K562 (cell line): Measurements from ENCODE around the gene TMEM208. TPM values are rescaled to one million over a fixed set of nuclear protein-coding genes. Genes with fewer than 3 reads are reported as not detected.
A peak's percentile ranks its signal among the peaks of the same experiment; 100 is the strongest.

ENCODE experiments used
- ARID2 ChIP-seq: fragments of 450-650 bp; IDR thresholded peaks from 2 replicates; pipeline ENCODE4 v1.6.1; 2017; ENCODE audit warnings: antibody characterized with exemption, mild to moderate bottlenecking
- BRF1 ChIP-seq: IDR thresholded peaks from 3 replicates; pipeline ENCODE4 v1.6.1; 2011; ENCODE audit warnings: borderline replicate concordance, mild to moderate bottlenecking; ENCODE audit not compliant: insufficient read length; ENCODE audit errors: extremely low read depth
- CBX5 ChIP-seq: IDR thresholded peaks from 2 replicates; pipeline ENCODE4 v1.6.1; 2014; ENCODE audit warnings: low read depth, borderline replicate concordance
- HDAC3 ChIP-seq: fragments of 450-650 bp; IDR thresholded peaks from 2 replicates; pipeline ENCODE4 v1.6.1; 2018; ENCODE audit warnings: borderline replicate concordance, mild to moderate bottlenecking, moderate library complexity; ENCODE audit not compliant: partially characterized antibody
- HDAC8 ChIP-seq: fragments of 450-650 bp; IDR thresholded peaks from 2 replicates; pipeline ENCODE4 v1.6.1; 2016; ENCODE audit warnings: mild to moderate bottlenecking, missing genetic modification characterization, moderate library complexity, missing compliant biosample characterization
- PCBP2 ChIP-seq: fragments of 200-400 bp; formaldehyde crosslinking; IDR thresholded peaks from 2 replicates; pipeline ENCODE4 v1.6.1; 2018; ENCODE audit warnings: low read length, low read depth, mild to moderate bottlenecking, moderate library complexity; ENCODE audit not compliant: poor library complexity, severe bottlenecking
- POU5F1 ChIP-seq: fragments of 150-350 bp; IDR thresholded peaks from 2 replicates; pipeline ENCODE4 v1.6.1; 2014; ENCODE audit warnings: borderline replicate concordance, low read length, low read depth, mild to moderate bottlenecking; ENCODE audit not compliant: partially characterized antibody
- SFPQ ChIP-seq: fragments of 200-400 bp; formaldehyde crosslinking; IDR thresholded peaks from 2 replicates; pipeline ENCODE4 v1.6.1; 2017; ENCODE audit warnings: mild to moderate bottlenecking, low read depth, low read length, moderate library complexity
- SMAD2 ChIP-seq: fragments of 150-350 bp; IDR thresholded peaks from 2 replicates; pipeline ENCODE4 v1.6.1; 2014; ENCODE audit warnings: low read depth, mild to moderate bottlenecking, low read length
- SRSF1 ChIP-seq: fragments of 200-400 bp; formaldehyde crosslinking; IDR thresholded peaks from 2 replicates; pipeline ENCODE4 v1.6.1; 2017; ENCODE audit warnings: mild to moderate bottlenecking, low read depth, low read length, moderate library complexity
- TAF1 ChIP-seq: IDR thresholded peaks from 2 replicates; pipeline ENCODE4 v1.6.1; 2011; ENCODE audit warnings: mild to moderate bottlenecking, low read length, moderate library complexity; ENCODE audit not compliant: insufficient read depth, control insufficient read depth, severe bottlenecking; ENCODE audit errors: extremely low read depth
- TARDBP ChIP-seq: fragments of 450-650 bp; IDR thresholded peaks from 2 replicates; pipeline ENCODE4 v1.6.1; 2016
- USF2 ChIP-seq: sonication (generic); formaldehyde crosslinking; IDR thresholded peaks from 2 replicates; pipeline ENCODE4 v1.5.0; 2020; ENCODE audit warnings: missing genetic modification reagents
- ZNF121 ChIP-seq: sonication (generic); formaldehyde crosslinking; conservative IDR thresholded peaks from 2 replicates; pipeline ENCODE4 v1.8.0; 2022; ENCODE audit warnings: missing genetic modification reagents
- ZNF280B ChIP-seq: fragments of 250-450 bp; sonication (Bioruptor Pico); IDR thresholded peaks from 2 replicates; pipeline ENCODE4 v1.5.1; 2021; ENCODE audit warnings: mild to moderate bottlenecking
- ZNF696 ChIP-seq: fragments of 250-450 bp; sonication (Bioruptor Pico); conservative IDR thresholded peaks from 2 replicates; pipeline ENCODE4 v1.4.0; 2020; ENCODE audit warnings: mild to moderate bottlenecking, moderate library complexity
- ZZZ3 ChIP-seq: fragments of 450-650 bp; IDR thresholded peaks from 2 replicates; pipeline ENCODE4 v1.6.1; 2016; ENCODE audit warnings: antibody characterized with exemption, mild to moderate bottlenecking, moderate library complexity
- polyA plus RNA-seq, 8 experiments: library from polyadenylated mRNA; depleted of rRNA in 4 of 8; stranded (reverse) in 5 of 8; unstranded in 3 of 8; fragments of >200 nt; fragmentation: Nextera tagmentation in 2 of 8; fragmentation: Illumina TruSeq in 1 of 8; extraction: Ambion mirVana in 2 of 8; extraction: Trizol in 1 of 8; gene quantifications; 2 replicates each; pipeline versions ENCODE4 v1.2.1 to v1.2.3, GENCODE V29; 2011 to 2014; ENCODE audit warnings: inconsistent platforms in 1 of 8, missing spikeins in 1 of 8
- total RNA-seq, 7 experiments: library from RNA; depleted of rRNA in 6 of 7; stranded (reverse); fragments of >200 nt in 6 of 7; fragmentation: Illumina TruSeq in 2 of 7; extraction: Trizol in 2 of 7; gene quantifications; 2 replicates each; pipeline versions ENCODE4 v1.2.1 to v1.2.3, GENCODE V29; 2011 to 2021; ENCODE audit warnings: low replicate concordance in 1 of 7
- TF ChIP-seq, protein P1 (sequence below): fragments of 250-450 bp; sonication (Bioruptor Pico); IDR thresholded peaks from 2 replicates; pipeline ENCODE4 v1.9.0; 2021; ENCODE audit warnings: mild to moderate bottlenecking

TMEM208 gene
- total and polyA plus RNA-seq, 9 of the 15 experiments (the other 6 are each of a cell fraction or from before 2014, with no cell fraction given), result 31.8 to 239 (median 54.3) TPM

- no peak for TF ChIP-seq ZZZ3
- no peak for TF ChIP-seq ZNF280B (CRISPR knock-in tag)
- peak; percentile 97 for TF ChIP-seq ARID2
- no peak for TF ChIP-seq TARDBP
- no peak for TF ChIP-seq TAF1
- TF ChIP-seq, protein P1, sequence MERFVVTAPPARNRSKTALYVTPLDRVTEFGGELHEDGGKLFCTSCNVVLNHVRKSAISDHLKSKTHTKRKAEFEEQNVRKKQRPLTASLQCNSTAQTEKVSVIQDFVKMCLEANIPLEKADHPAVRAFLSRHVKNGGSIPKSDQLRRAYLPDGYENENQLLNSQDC (CRISPR knock-in tag), result no peak
- TF ChIP-seq USF2 (CRISPR knock-in tag), result no peak
- no peak for TF ChIP-seq ZNF121 (CRISPR knock-in tag)
- TF ChIP-seq PCBP2, result no peak
- TF ChIP-seq HDAC3, result no peak
- no peak for TF ChIP-seq SRSF1
- TF ChIP-seq CBX5, result 0 out of 2 replicates have a peak, but pooled peaks have one; percentile 39
- no peak for TF ChIP-seq ZNF696 (CRISPR knock-in tag)
- TF ChIP-seq SMAD2, result no peak
- no peak for TF ChIP-seq HDAC8 (tag)
- TF ChIP-seq SFPQ, result no peak
- no peak for TF ChIP-seq BRF1
- no peak for TF ChIP-seq POU5F1
Observed at GRCh38 chr16:67184995-67185650, 41.8 kb upstream of the TMEM208 start (continued).
